H9 (cell line): Measurements from ENCODE around the gene STX8. TPM values are rescaled to one million over a fixed set of nuclear protein-coding genes. Genes with fewer than 3 reads are reported as not detected.

Experiments
- DNase-seq: peaks from one replicate; pipeline ENCODE4 v3.0.0-alpha.2; 2017
- H2AFZ ChIP-seq: one replicate; pipeline ENCODE4 v1.6.1; 2013; ENCODE audit warnings: mild to moderate bottlenecking, low read length, control low read depth, moderate library complexity
- H2AK5ac ChIP-seq: 2 replicates; pipeline ENCODE4 v1.6.1; 2013; ENCODE audit warnings: low read length, control low read depth, mixed read lengths; ENCODE audit not compliant: insufficient read length
- H2BK120ac ChIP-seq: one replicate; pipeline ENCODE4 v1.6.1; 2013; ENCODE audit warnings: low read depth, mild to moderate bottlenecking, low read length, control low read depth, inconsistent platforms; ENCODE audit not compliant: poor library complexity, severe bottlenecking
- H2BK12ac ChIP-seq: 2 replicates; pipeline ENCODE4 v1.6.1; 2013; ENCODE audit warnings: low read length, control low read depth, mixed read lengths, low read depth; ENCODE audit not compliant: insufficient read length
- H2BK15ac ChIP-seq: 2 replicates; pipeline ENCODE4 v1.6.1; 2013; ENCODE audit warnings: low read depth, low read length, control low read depth
- H2BK20ac ChIP-seq: one replicate; pipeline ENCODE4 v1.6.1; 2013; ENCODE audit warnings: low read depth, mild to moderate bottlenecking, low read length, control low read depth, inconsistent platforms; ENCODE audit not compliant: poor library complexity, severe bottlenecking
- H2BK5ac ChIP-seq: 2 replicates; pipeline ENCODE4 v1.6.1; 2013; ENCODE audit warnings: low read length, control low read depth, mixed read lengths; ENCODE audit not compliant: insufficient read length
- H3K14ac ChIP-seq: 2 replicates; pipeline ENCODE4 v1.6.1; 2013; ENCODE audit warnings: low read length, control low read depth; ENCODE audit not compliant: insufficient read depth
- H3K18ac ChIP-seq: 2 replicates; pipeline ENCODE4 v1.6.1; 2013; ENCODE audit warnings: low read depth, mild to moderate bottlenecking, mixed read lengths, low read length, control low read depth; ENCODE audit not compliant: insufficient read length
- H3K23ac ChIP-seq: 2 replicates; pipeline ENCODE4 v1.6.1; 2013; ENCODE audit warnings: low read length, control low read depth, mixed read lengths, low read depth; ENCODE audit not compliant: insufficient read length
- H3K23me2 ChIP-seq: 2 replicates; pipeline ENCODE4 v1.6.1; 2013; ENCODE audit warnings: low read depth, mild to moderate bottlenecking, mixed read lengths, low read length, control low read depth; ENCODE audit not compliant: insufficient read length, poor library complexity, severe bottlenecking
- H3K27ac ChIP-seq: 2 replicates; pipeline ENCODE4 v1.5.1; 2013; ENCODE audit warnings: low read length, control low read depth, mixed read lengths, low read depth; ENCODE audit not compliant: insufficient read length
- H3K27me3 ChIP-seq: 2 replicates; pipeline ENCODE4 v1.6.1; 2013; ENCODE audit warnings: low read length, control low read depth, inconsistent platforms; ENCODE audit not compliant: insufficient read depth
- H3K4ac ChIP-seq: 2 replicates; pipeline ENCODE4 v1.6.1; 2013; ENCODE audit warnings: low read depth, mild to moderate bottlenecking, control low read depth, inconsistent platforms, low read length, moderate library complexity
- H3K4me1 ChIP-seq: 2 replicates; pipeline ENCODE4 v1.6.1; 2013; ENCODE audit warnings: low read length, control low read depth, inconsistent platforms; ENCODE audit not compliant: insufficient read depth
- H3K4me2 ChIP-seq: 2 replicates; pipeline ENCODE4 v1.6.1; 2013; ENCODE audit warnings: low read length, control low read depth, mixed read lengths; ENCODE audit not compliant: insufficient read length, insufficient read depth
- H3K56ac ChIP-seq: 2 replicates; pipeline ENCODE4 v1.6.1; 2013; ENCODE audit warnings: low read depth, mild to moderate bottlenecking, mixed read lengths, low read length, control low read depth; ENCODE audit not compliant: insufficient read length
- H3K79me1 ChIP-seq: 2 replicates; pipeline ENCODE4 v1.6.1; 2013; ENCODE audit warnings: low read depth, mild to moderate bottlenecking, moderate library complexity, low read length, control low read depth, inconsistent platforms; ENCODE audit not compliant: insufficient read depth, poor library complexity, severe bottlenecking
- H3K79me2 ChIP-seq: 2 replicates; pipeline ENCODE4 v1.6.1; 2013; ENCODE audit warnings: low read length, control low read depth, inconsistent platforms; ENCODE audit not compliant: insufficient read depth
- H3K9ac ChIP-seq: 2 replicates; pipeline ENCODE4 v1.6.1; 2013; ENCODE audit warnings: low read length, control low read depth, mixed read lengths; ENCODE audit not compliant: insufficient read length; ENCODE audit errors: extremely low read depth
- H3K9me3 ChIP-seq: one replicate; pipeline ENCODE4 v1.6.1; 2013; ENCODE audit warnings: low read depth, low read length, inconsistent platforms; ENCODE audit not compliant: control insufficient read depth
- H3T11ph ChIP-seq: one replicate; pipeline ENCODE4 v1.6.1; 2013; ENCODE audit warnings: mild to moderate bottlenecking, low read length, control low read depth, inconsistent platforms
- H4K20me1 ChIP-seq: one replicate; pipeline ENCODE4 v1.6.1; 2013; ENCODE audit not compliant: control insufficient read depth, insufficient read length, insufficient read depth
- H4K5ac ChIP-seq: 2 replicates; pipeline ENCODE4 v1.6.1; 2013; ENCODE audit warnings: low read depth, mild to moderate bottlenecking, mixed read lengths, low read length, control low read depth; ENCODE audit not compliant: insufficient read length
- H4K8ac ChIP-seq: replicated peaks from 2 replicates; pipeline ENCODE4 v1.6.1; 2013; ENCODE audit warnings: low read length, control low read depth, mixed read lengths, low read depth; ENCODE audit not compliant: insufficient read length
- H4K91ac ChIP-seq: 2 replicates; pipeline ENCODE4 v1.6.1; 2013; ENCODE audit warnings: low read depth, mild to moderate bottlenecking, moderate library complexity, mixed read lengths, low read length, control low read depth; ENCODE audit not compliant: insufficient read length
- H3K27ac Mint-ChIP-seq, 3 experiments: 2 replicates in 2 of 3; 3 replicates in 1 of 3; pipeline ENCODE4 v1.8.0; 2020 to 2021; ENCODE audit warnings: mixed read lengths in 3 of 3, mild to moderate bottlenecking in 1 of 3, moderate library complexity in 1 of 3
- H3K27me3 Mint-ChIP-seq: 2 replicates; pipeline ENCODE4 v1.8.0; 2021; ENCODE audit warnings: low read depth, mild to moderate bottlenecking, moderate library complexity, mixed read lengths
- H3K36me3 Mint-ChIP-seq, 3 experiments: 2 replicates in 2 of 3; 3 replicates in 1 of 3; pipeline ENCODE4 v1.8.0; 2020 to 2021; ENCODE audit warnings: low read depth in 3 of 3, mixed read lengths in 3 of 3; ENCODE audit not compliant: insufficient read depth in 1 of 3
- H3K4me1 Mint-ChIP-seq, 2 experiments: 2 replicates each; pipeline ENCODE4 v1.8.0; 2020; ENCODE audit warnings: mixed read lengths in 2 of 2
- H3K4me3 Mint-ChIP-seq, 2 experiments: 2 replicates in 1 of 2; 3 replicates in 1 of 2; pipeline ENCODE4 v1.8.0; 2020 to 2021; ENCODE audit warnings: mild to moderate bottlenecking in 2 of 2, mixed read lengths in 2 of 2, moderate library complexity in 1 of 2
- H3K9me3 Mint-ChIP-seq, 2 experiments: 2 replicates in 1 of 2; 3 replicates in 1 of 2; pipeline ENCODE4 v1.8.0; 2020; ENCODE audit warnings: mild to moderate bottlenecking in 2 of 2, mixed read lengths in 2 of 2, moderate library complexity in 1 of 2
- CTCF ChIP-seq: fragments of 200-600 bp; sonication (generic); conservative IDR thresholded peaks from 3 replicates; pipeline ENCODE4 v1.8.0; 2021; ENCODE audit warnings: antibody characterized with exemption, mild to moderate bottlenecking
- WGBS: extraction: QIAGEN DNeasy Blood & Tissue Kit; methylation state at CpG from one replicate; pipeline ENCODE4 v1.1.7; 2013; ENCODE audit warnings: missing lambda C conversion rate, low lambda C conversion rate, mixed read lengths; ENCODE audit not compliant: insufficient read length; ENCODE audit errors: extremely low coverage; 5-methylcytosine and 5-hydroxymethylcytosine counted together
- total RNA-seq: library from RNA; stranded (reverse); gene quantifications from 2 replicates; pipeline ENCODE4 v1.2.1, GENCODE V29; 2021

Gene STX8
- total RNA-seq, 1 experiment from 2014 or later: 55.1 TPM

DNA sequence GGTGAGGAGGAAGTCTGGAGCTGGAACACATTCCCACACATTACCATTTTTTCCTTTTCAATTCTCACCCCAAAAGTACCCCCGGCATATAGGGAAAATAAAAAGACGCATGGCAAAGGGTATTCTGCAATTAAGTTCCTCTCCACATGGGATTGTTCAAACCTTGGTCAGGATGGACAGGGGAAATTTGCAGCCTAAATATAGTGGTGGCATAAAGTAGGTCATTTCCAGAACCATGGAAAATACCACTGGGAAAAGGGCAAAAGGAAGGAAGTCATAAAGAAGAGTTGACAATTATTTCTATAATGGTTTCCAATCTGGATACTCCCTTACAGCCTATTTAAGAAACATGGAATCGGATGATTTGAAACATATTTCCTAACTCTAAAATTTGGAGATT, 135.8 kb downstream of the STX8 start:
- no peak overlapping the region for H3K4ac ChIP-seq
- H3K4me1 ChIP-seq: peaks cover 2% of the 10 kb centered on the region
- H3K27ac ChIP-seq: no peak overlapping the region
- Mint-ChIP-seq H3K36me3 (peaks cover 2 to 9% (median 2%) of the 10 kb centered on the region in 3 experiments; a peak in 4 of 7 replicates), H3K27ac (no peak overlapping the region), H3K4me1 (peaks cover 16% of the 10 kb centered on the region in 2 experiments), H3K4me3 (no peak overlapping the region), H3K27me3 (no peaks in the 10 kb centered on the region), H3K9me3 (no peaks in the 10 kb centered on the region; a peak in 1 of 5 replicates)
- no peak overlapping the region for H2BK12ac ChIP-seq
- H3K23ac ChIP-seq: no peak overlapping the region
- no peaks in the 10 kb centered on the region for H3K23me2 ChIP-seq
- no peak overlapping the region for H3T11ph ChIP-seq
- no peaks in the 10 kb centered on the region for H3K79me2 ChIP-seq
- H4K91ac ChIP-seq: no peak overlapping the region
- H3K56ac ChIP-seq: no peak overlapping the region
- no CpG with 5 or more reads among the region's 3 CpGs for WGBS
- H4K8ac ChIP-seq: no peak overlapping the region
- H2BK15ac ChIP-seq: no peak overlapping the region
- no peak overlapping the region for H2BK20ac ChIP-seq
- no peaks in the 10 kb centered on the region for H4K20me1 ChIP-seq
- H3K14ac ChIP-seq: no peak overlapping the region
- DNase-seq: no peak
- H3K9ac ChIP-seq: no peak overlapping the region
- H3K79me1 ChIP-seq: no peaks in the 10 kb centered on the region
- no peak overlapping the region for H3K4me2 ChIP-seq
- H3K9me3 ChIP-seq: no peaks in the 10 kb centered on the region
- no peak overlapping the region for H2BK120ac ChIP-seq
- H3K18ac ChIP-seq: no peak overlapping the region
- no peak for TF ChIP-seq CTCF
- no peak overlapping the region for H2BK5ac ChIP-seq
- no peak overlapping the region for H2AFZ ChIP-seq
- no peak overlapping the region for H4K5ac ChIP-seq
- H2AK5ac ChIP-seq: no peak overlapping the region
- H3K27me3 ChIP-seq: no peaks in the 10 kb centered on the region
